Natural killer cell (primary cell): Measurements from ENCODE around the gene STARD10. TPM values are rescaled to one million over a fixed set of nuclear protein-coding genes. Genes with fewer than 3 reads are reported as not detected.
A peak's percentile ranks its signal among the peaks of the same experiment; 100 is the strongest.

Experiments used
- ATAC-seq, 3 donors: fragments of 150-1000 bp in 2 of 3; fragments of 200-7000 bp in 1 of 3; cut with Tn5 transposase; 1 replicate in 1 of 3; 2 replicates in 2 of 3; pipeline ENCODE4 v1.10.0; 2021; ENCODE audit warnings: mild to moderate bottlenecking in 2 of 3, moderate library complexity in 2 of 3
- DNase-seq, 2 donors: peaks; one replicate each; pipeline versions ENCODE4 v3.0.0 to v3.0.0-alpha.2; 2013 to 2021; ENCODE audit warnings: mixed read lengths in 1 of 2
- H3K27ac ChIP-seq: one replicate; pipeline ENCODE4 v1.5.1; 2013; ENCODE audit warnings: mild to moderate bottlenecking, low read length
- H3K27me3 ChIP-seq: one replicate; pipeline ENCODE4 v1.6.1; 2013; ENCODE audit warnings: low read length; ENCODE audit not compliant: control insufficient read depth, insufficient read depth
- H3K36me3 ChIP-seq: one replicate; pipeline ENCODE4 v1.6.1; 2013; ENCODE audit warnings: low read length; ENCODE audit not compliant: control insufficient read depth, insufficient read depth
- H3K4me1 ChIP-seq: one replicate; pipeline ENCODE4 v1.6.1; 2013; ENCODE audit warnings: low read length; ENCODE audit not compliant: control insufficient read depth, insufficient read depth
- H3K4me3 ChIP-seq: one replicate; pipeline ENCODE4 v1.5.1; 2013; ENCODE audit warnings: low read length
- H3K9me3 ChIP-seq: one replicate; pipeline ENCODE4 v1.6.1; 2013; ENCODE audit warnings: low read length; ENCODE audit not compliant: control insufficient read depth, insufficient read depth
- H3K27ac Mint-ChIP-seq, 2 donors: one replicate each; pipeline ENCODE4 v1.8.0; 2022; ENCODE audit warnings: mild to moderate bottlenecking in 2 of 2, mixed read lengths in 2 of 2, moderate library complexity in 1 of 2
- H3K27me3 Mint-ChIP-seq, 2 donors: one replicate each; pipeline ENCODE4 v1.8.0; 2022; ENCODE audit warnings: low read depth in 2 of 2, mixed read lengths in 2 of 2
- H3K36me3 Mint-ChIP-seq: one replicate; pipeline ENCODE4 v1.8.0; 2022; ENCODE audit warnings: mixed read lengths
- H3K4me1 Mint-ChIP-seq, 2 donors: one replicate each; pipeline ENCODE4 v1.8.0; 2022; ENCODE audit warnings: mixed read lengths in 2 of 2
- H3K4me3 Mint-ChIP-seq: one replicate; pipeline ENCODE4 v1.8.0; 2022; ENCODE audit warnings: mild to moderate bottlenecking, moderate library complexity, mixed read lengths
- H3K9me3 Mint-ChIP-seq, 2 donors: one replicate each; pipeline ENCODE4 v1.8.0; 2022; ENCODE audit warnings: mixed read lengths in 2 of 2
- CTCF ChIP-seq: fragments of 200-600 bp; IDR thresholded peaks from one replicate; pipeline ENCODE4 v1.8.0; 2022; ENCODE audit warnings: antibody characterized with exemption
- WGBS: methylation state at CpG from one replicate; pipeline ENCODE4 v1.1.7; 2013; ENCODE audit warnings: missing lambda C conversion rate; ENCODE audit not compliant: insufficient coverage; 5-methylcytosine and 5-hydroxymethylcytosine counted together
- intact Hi-C: fragments of 100-400 bp; cut with micrococcal nuclease; formaldehyde crosslinking; loops from one replicate; pipeline ENCODE4 v1.14.2; 2022
- total RNA-seq, 4 donors: library from RNA; stranded (reverse); fragments of 120-200 nt in 1 of 4; gene quantifications; one replicate each; pipeline versions ENCODE4 v1.2.3 to v1.2.4, GENCODE V29; 2013 to 2022

The STARD10 gene
- total RNA-seq = 10 to 100 TPM; 10.9 to 17.3 (median 11.7) TPM
- 21.0 TPM for total RNA-seq (2013)

- H3K4me3 Mint-ChIP-seq = peak within 1 kb of the TSS; percentile 96
- peak within 1 kb of the TSS; percentile 97 for H3K27ac ChIP-seq
- DNase-seq = peak; percentile 97 to 98
- no peaks in the 10 kb centered on the region for H3K36me3 Mint-ChIP-seq
- intact Hi-C loops = loop anchor here (1.0 to 5.0 kb wide), 3 partner anchors 20 to 68 kb away; partner anchors contain the start of gene ARAP1
- peaks cover 22% of the 10 kb centered on the region for H3K4me1 ChIP-seq
- H3K9me3 ChIP-seq = no peaks in the 10 kb centered on the region
- no peaks in the 10 kb centered on the region for H3K9me3 Mint-ChIP-seq
- no peaks in the 10 kb centered on the region for H3K27me3 Mint-ChIP-seq
- H3K27ac Mint-ChIP-seq = peak within 1 kb of the TSS; percentile 99
- TF ChIP-seq CTCF = peak; percentile 94
- peaks cover 23 to 24% of the 10 kb centered on the region in 2 donors for H3K4me1 Mint-ChIP-seq
- H3K4me3 ChIP-seq = peak within 1 kb of the TSS; percentile 80
- H3K36me3 ChIP-seq = no peaks in the 10 kb centered on the region
- 2% methylated on average over 55 of the region's 55 CpGs for WGBS
- ATAC-seq = peak; percentile 93 to 99 (median 94)
- no peaks in the 10 kb centered on the region for H3K27me3 ChIP-seq
These were observed at the start of gene STARD10 for GRCh38 chr11:72793425-72794367. TSS of gene STARD10 (minus strand) at chr11:72794047. CDS start at chr11:72781181, 12,866 bp downstream.

- intact Hi-C loops = loop anchor here (10.0 kb wide), 1 partner anchor 258 kb away; no protein-coding TSS in a partner anchor
- H3K36me3 ChIP-seq = peaks cover 41% of the 10 kb centered on the region
These were observed 48.9 kb upstream of the STARD10 start for GRCh38 chr11:72842653-72843330.

GRCh38 chr11:72842126-72842525, 48.3 kb upstream of the STARD10 start:
- Histone ChIP-seq H3K36me3 (peaks cover 41% of the 10 kb centered on the region), H3K27me3 (no peaks in the 10 kb centered on the region), H3K4me3 (no peak overlapping the region), H3K27ac (no peak overlapping the region), H3K9me3 (no peaks in the 10 kb centered on the region), H3K4me1 (no peaks in the 10 kb centered on the region)
- Mint-ChIP-seq H3K27ac (no peak overlapping the region), H3K4me3 (no peak overlapping the region), H3K4me1 (no peaks in the 10 kb centered on the region), H3K36me3 (no peaks in the 10 kb centered on the region), H3K27me3 (no peaks in the 10 kb centered on the region), H3K9me3 (no peaks in the 10 kb centered on the region)
- DNase-seq = no peak
- WGBS = 93% methylated on average over 5 of the region's 5 CpGs
- no peak for ATAC-seq
- intact Hi-C loops = loop anchor here (10.0 kb wide), 1 partner anchor 257 kb away; no protein-coding TSS in a partner anchor
- TF ChIP-seq CTCF = no peak

More at GRCh38 chr11:72842653-72843330, 48.9 kb upstream of the STARD10 start:
- Mint-ChIP-seq H3K27me3 (no peaks in the 10 kb centered on the region), H3K36me3 (no peaks in the 10 kb centered on the region), H3K27ac (no peak overlapping the region), H3K9me3 (no peaks in the 10 kb centered on the region), H3K4me1 (no peaks in the 10 kb centered on the region), H3K4me3 (no peak overlapping the region)
- Histone ChIP-seq H3K27ac (no peak overlapping the region), H3K27me3 (no peaks in the 10 kb centered on the region), H3K9me3 (no peaks in the 10 kb centered on the region), H3K4me1 (no peaks in the 10 kb centered on the region), H3K4me3 (no peak overlapping the region)
- no peak for TF ChIP-seq CTCF
- 98% methylated on average over 13 of the region's 14 CpGs for WGBS
- ATAC-seq = no peak
- no peak for DNase-seq
